Bronchial epithelial cell (primary cell): Measurements from ENCODE around the gene HOXB3. TPM values are rescaled to one million over a fixed set of nuclear protein-coding genes. Genes with fewer than 3 reads are reported as not detected.
A peak's percentile ranks its signal among the peaks of the same experiment; 100 is the strongest.

ENCODE experiments used
- DNase-seq: peaks from one replicate; pipeline ENCODE4 v3.0.0-alpha.2; 2010; ENCODE audit warnings: low read depth
- FAIRE-seq: peaks from 2 replicates; lab custom pipeline; 2011; peaks lifted over from hg19 to GRCh38; lab: Jason Lieb, UNC
- H3K27me3 ChIP-seq: 2 replicates; pipeline ENCODE4 v1.5.1; 2011; ENCODE audit warnings: low read length; ENCODE audit not compliant: control insufficient read depth, insufficient read depth
- H3K36me3 ChIP-seq: 2 replicates; pipeline ENCODE4 v1.5.1; 2011; ENCODE audit warnings: low read length; ENCODE audit not compliant: control insufficient read depth, insufficient read depth
- H3K4me3 ChIP-seq: 2 replicates; pipeline ENCODE4 v1.5.1; 2011; ENCODE audit warnings: mild to moderate bottlenecking, low read depth, low read length, control low read depth
- total RNA-seq: library from RNA; depleted of rRNA; stranded (reverse); fragments of >200 nt; gene quantifications from 2 replicates; pipeline ENCODE4 v1.2.1, GENCODE V29; 2014
- TF ChIP-seq, protein P1 (sequence below): IDR thresholded peaks from 2 replicates; pipeline ENCODE4 v1.5.1; 2011; ENCODE audit warnings: mild to moderate bottlenecking, moderate library complexity, low read length, control low read depth, inconsistent platforms; ENCODE audit not compliant: insufficient read depth, severe bottlenecking

The HOXB3 gene
- total RNA-seq, 1 donor from 2014 or later: not detected

DNA sequence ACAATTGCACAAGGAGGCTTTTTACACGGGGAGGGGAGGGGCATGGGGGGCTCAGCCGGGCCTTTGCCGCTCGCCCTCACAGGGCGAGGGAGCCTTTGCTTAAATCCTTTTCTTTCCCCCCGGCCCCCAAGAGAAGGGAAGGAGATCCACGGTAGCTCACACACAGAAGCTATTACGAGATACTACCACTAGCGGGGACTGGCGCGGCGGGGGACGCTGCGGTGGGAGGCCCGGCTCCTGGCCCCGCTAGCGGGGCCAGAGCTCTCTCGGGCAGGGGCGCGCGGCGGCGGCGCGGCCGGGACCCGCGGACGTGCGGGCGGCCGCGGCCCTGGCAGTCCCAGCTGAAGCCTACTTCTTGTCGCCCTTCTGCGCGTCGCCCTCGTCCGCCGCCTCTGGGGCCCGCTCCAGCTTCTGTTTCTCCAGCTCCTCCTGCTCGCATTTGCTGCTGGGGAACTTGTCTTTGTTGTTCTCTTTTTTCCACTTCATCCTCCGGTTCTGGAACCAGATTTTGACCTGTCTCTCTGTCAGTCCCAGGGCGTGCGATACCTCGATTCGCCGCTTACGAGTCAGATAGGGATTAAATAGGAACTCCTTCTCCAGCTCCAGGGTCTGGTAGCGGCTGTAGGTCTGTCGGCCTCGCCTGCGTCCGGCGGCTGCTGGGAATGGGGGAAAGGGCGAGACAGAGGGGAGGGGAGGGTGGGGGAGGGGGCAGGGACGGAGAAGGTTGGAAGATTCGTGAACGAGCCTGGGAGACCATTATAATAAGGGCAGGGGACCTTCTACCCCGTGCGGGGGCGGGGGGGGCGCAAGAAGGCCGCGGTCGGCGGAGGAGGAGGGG, 23.0 kb upstream of the HOXB3 start:
- FAIRE-seq (no peak), DNase-seq (no peak)
- peaks cover 82% of the 10 kb centered on the region for H3K27me3 ChIP-seq
- TF ChIP-seq, protein P1, sequence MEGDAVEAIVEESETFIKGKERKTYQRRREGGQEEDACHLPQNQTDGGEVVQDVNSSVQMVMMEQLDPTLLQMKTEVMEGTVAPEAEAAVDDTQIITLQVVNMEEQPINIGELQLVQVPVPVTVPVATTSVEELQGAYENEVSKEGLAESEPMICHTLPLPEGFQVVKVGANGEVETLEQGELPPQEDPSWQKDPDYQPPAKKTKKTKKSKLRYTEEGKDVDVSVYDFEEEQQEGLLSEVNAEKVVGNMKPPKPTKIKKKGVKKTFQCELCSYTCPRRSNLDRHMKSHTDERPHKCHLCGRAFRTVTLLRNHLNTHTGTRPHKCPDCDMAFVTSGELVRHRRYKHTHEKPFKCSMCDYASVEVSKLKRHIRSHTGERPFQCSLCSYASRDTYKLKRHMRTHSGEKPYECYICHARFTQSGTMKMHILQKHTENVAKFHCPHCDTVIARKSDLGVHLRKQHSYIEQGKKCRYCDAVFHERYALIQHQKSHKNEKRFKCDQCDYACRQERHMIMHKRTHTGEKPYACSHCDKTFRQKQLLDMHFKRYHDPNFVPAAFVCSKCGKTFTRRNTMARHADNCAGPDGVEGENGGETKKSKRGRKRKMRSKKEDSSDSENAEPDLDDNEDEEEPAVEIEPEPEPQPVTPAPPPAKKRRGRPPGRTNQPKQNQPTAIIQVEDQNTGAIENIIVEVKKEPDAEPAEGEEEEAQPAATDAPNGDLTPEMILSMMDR: peak; percentile 6
- H3K36me3 ChIP-seq: no peaks in the 10 kb centered on the region
- no peak overlapping the region for H3K4me3 ChIP-seq

DNA sequence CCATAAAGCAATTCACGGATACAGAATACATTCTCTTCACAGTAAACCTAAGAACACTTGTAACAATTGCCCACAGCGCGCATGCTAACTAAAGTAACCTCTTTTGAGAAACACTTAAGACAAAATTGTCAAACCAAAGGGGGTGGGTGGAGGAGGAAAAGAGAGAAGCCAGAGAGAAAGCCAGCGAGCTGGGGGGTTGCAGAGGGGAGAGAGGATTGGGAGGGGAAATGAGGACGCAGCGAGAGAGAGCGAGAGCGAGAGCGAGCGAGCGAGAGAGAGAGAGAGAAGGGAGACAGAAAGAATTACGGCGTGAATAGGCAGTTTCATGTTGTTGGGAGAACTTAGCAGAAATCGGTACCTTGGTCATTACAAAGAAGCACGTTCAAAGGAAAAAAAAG, 22.4 kb upstream of the HOXB3 start:
- peaks cover 80% of the 10 kb centered on the region for H3K27me3 ChIP-seq
- TF ChIP-seq, protein P1: no peak
- H3K4me3 ChIP-seq: no peak overlapping the region
- DNase-seq (no peak), FAIRE-seq (no peak)
- H3K36me3 ChIP-seq: no peaks in the 10 kb centered on the region

DNA sequence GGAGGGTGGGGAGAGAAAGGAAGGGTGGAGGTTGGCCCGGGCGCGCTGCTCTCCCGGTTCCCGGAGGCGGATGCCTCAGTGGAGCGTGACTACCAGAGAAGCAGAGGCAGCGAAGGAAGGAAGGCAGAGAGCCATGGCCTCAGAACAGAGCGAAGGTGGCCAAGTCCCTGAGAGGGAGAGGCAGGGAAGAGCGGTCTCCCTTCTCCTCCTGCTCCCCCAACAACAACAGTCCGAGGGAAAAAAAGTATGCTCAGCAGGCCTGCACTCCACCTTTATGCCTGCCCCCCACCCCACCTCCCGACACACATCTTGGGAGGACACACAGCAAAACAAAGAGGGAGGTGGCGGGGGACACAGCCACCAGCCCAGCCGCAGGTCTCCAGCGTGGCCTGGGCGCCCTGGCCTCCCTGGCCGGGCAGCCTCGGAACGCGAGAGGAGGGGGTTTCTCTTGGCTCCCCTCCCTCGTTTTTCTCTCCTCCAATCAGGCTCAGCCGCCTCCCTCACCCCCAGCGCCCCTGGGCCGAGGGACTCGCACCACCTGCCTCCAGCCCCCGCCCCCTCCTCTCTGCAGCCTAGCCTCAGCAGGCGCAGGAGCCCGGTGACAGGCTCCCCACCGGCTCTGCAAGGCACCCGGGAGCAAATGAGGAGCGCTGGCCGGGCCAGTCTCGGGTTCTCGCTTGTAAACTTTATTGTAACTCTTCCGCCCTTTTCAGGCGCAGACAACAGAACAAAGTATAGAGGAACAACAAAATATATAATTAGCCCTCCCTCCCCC, 21.8 kb upstream of the HOXB3 start:
- no peaks in the 10 kb centered on the region for H3K36me3 ChIP-seq
- H3K4me3 ChIP-seq: no peak overlapping the region
- H3K27me3 ChIP-seq: peaks cover 83% of the 10 kb centered on the region
- DNase-seq: no peak
- TF ChIP-seq, protein P1: no peak
- FAIRE-seq: no peak

DNA sequence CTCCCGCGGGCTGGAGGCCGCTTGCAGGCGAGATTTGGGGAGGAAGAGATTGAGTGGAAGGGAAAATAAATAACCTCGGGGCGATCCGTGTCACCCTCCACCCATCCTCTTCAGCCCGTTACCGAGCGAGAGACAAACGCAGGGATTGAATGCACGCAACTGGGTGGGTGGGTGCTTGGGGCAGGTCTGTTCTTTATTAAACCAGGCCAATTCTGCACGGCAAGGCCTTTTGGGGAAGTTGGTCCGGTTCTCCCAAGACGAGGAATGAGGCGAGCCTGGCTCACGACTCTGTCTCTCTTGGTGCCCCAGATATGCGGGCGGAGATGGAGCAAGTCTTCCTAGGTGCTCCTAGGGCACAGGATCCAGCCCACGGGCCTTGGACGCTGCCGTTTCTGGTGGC, 21.2 kb upstream of the HOXB3 start:
- DNase-seq (no peak), FAIRE-seq (no peak)
- Histone ChIP-seq H3K36me3 (no peaks in the 10 kb centered on the region), H3K4me3 (no peak overlapping the region), H3K27me3 (peaks cover 83% of the 10 kb centered on the region)
- TF ChIP-seq, protein P1: no peak

DNA sequence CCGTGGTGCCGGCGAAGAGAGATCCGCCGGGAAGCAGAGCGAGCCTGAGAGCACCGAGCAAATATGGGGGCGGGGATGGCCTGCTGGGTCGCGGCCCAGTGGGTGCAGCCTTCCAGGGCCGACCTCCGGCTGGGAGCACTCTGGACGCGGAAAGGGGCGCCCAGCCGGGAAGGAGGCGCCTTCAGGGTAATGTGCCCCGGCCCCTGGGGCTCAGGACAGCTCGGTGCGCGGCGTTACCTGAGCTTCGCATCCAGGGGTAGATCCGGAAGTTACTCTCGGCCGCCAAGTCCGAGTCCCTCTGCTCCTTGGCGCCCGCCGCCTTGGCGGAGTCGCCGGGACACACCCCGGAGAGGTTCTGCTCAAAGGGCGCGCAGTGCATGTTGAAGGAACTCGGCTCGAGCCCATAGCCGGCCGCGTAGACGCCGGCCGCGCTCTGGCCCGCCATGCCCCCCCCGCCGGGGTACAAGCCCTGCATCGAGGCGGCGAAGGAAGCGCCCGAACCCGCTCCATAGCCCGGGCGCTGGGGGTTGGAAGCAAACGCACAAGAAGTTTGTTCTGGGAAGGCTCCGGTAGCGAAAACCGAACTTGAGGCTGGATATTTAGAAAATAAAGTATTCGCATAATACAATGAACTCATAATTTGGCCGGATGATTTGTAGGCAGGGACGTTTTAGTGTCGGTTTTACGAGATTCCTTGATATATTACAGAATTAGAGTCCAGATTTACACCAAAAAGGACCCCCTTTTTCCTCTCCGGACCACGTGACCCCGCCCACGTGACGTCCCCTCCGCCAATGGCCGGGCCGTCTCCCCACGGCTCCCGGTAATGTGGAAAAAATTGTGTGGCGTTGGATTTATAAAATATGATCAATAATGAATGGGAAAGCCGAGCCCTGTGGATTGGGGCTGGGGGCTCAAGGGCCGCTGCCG, 20.5 kb upstream of the HOXB3 start, which contains the start of gene HOXB7:
Gene HOXB7, minus strand, starts transcription at position 736 of the 930 bp plus-strand sequence. Its CDS starts 99 bp downstream, at position 637.
- FAIRE-seq (no peak), DNase-seq (no peak)
- Histone ChIP-seq H3K36me3 (no peaks in the 10 kb centered on the region), H3K27me3 (peaks cover 83% of the 10 kb centered on the region), H3K4me3 (no peak within 1 kb of the TSS)
- TF ChIP-seq, protein P1: no peak
